Heart left ventricle (tissue), 16 donors: ENCODE measurements around the gene INSR. TPM values are rescaled to one million over a fixed set of nuclear protein-coding genes. Genes with fewer than 3 reads are reported as not detected.
A peak's percentile ranks its signal among the peaks of the same experiment; 100 is the strongest.

Experiments used
- ATAC-seq, 4 donors: fragments of 200-7000 bp; cut with Tn5 transposase; one replicate each; pipeline ENCODE4 v1.9.1; 2020 to 2022; ENCODE audit warnings: moderate library complexity in 4 of 4, mild to moderate bottlenecking in 3 of 4, moderate number of reproducible peaks in 1 of 4
- DNase-seq, 5 donors: peaks; one replicate each; pipeline ENCODE4 v3.0.0-alpha.2; 2020
- H3K27ac ChIP-seq, 12 donors: fragments of 200-600 bp; sonication (generic) in 4 of 12; one replicate each; pipeline versions ENCODE4 v1.5.0 to v1.8.0; 2016 to 2022; ENCODE audit warnings: mild to moderate bottlenecking in 2 of 12
- H3K27me3 ChIP-seq, 9 donors: fragments of 200-600 bp; sonication (generic) in 2 of 9; one replicate each; pipeline versions ENCODE4 v1.5.1 to v1.8.0; 2016 to 2022; ENCODE audit warnings: mild to moderate bottlenecking in 3 of 9
- H3K36me3 ChIP-seq, 9 donors: fragments of 200-600 bp; sonication (generic) in 2 of 9; one replicate each; pipeline versions ENCODE4 v1.5.0 to v1.8.0; 2018 to 2022; ENCODE audit warnings: mild to moderate bottlenecking in 2 of 9
- H3K4me1 ChIP-seq, 12 donors: fragments of 200-600 bp; sonication (generic) in 4 of 12; one replicate each; pipeline versions ENCODE4 v1.5.0 to v1.8.0; 2016 to 2022; ENCODE audit warnings: mild to moderate bottlenecking in 3 of 12
- H3K4me3 ChIP-seq, 12 donors: fragments of 200-600 bp; sonication (generic) in 4 of 12; one replicate each; pipeline versions ENCODE4 v1.5.0 to v1.8.0; 2017 to 2022; ENCODE audit warnings: mild to moderate bottlenecking in 9 of 12, moderate library complexity in 4 of 12
- H3K9me3 ChIP-seq, 12 donors: fragments of 200-600 bp; sonication (generic) in 4 of 12; one replicate each; pipeline versions ENCODE4 v1.5.0 to v1.8.0; 2016 to 2022; ENCODE audit warnings: mild to moderate bottlenecking in 1 of 12
- CTCF ChIP-seq, 12 donors: fragments of 200-600 bp; sonication (generic) in 4 of 12; IDR thresholded peaks; one replicate each; pipeline versions ENCODE4 v1.5.0 to v1.8.0; 2018 to 2022; ENCODE audit warnings: antibody characterized with exemption in 12 of 12, mild to moderate bottlenecking in 5 of 12
- POLR2A ChIP-seq, 2 donors: fragments of 450-650 bp; IDR thresholded peaks; one replicate each; pipeline ENCODE4 v1.6.1; 2017; ENCODE audit warnings: antibody characterized with exemption in 2 of 2, mild to moderate bottlenecking in 2 of 2, moderate library complexity in 2 of 2
- WGBS, 4 donors: extraction: QIAGEN DNeasy Blood & Tissue Kit in 2 of 4; methylation state at CpG; one replicate each; pipeline versions ENCODE4 v1.1.5 to v1.1.7; 2013 to 2018; 5-methylcytosine and 5-hydroxymethylcytosine counted together
- intact Hi-C, 10 donors: fragments of 100-400 bp; cut with DNase I; formaldehyde crosslinking; loops; one replicate each; pipeline versions ENCODE4 v1.11.1 to v1.14.2; 2022
- polyA plus RNA-seq, 2 donors: library from polyadenylated mRNA; stranded (reverse); fragments of 200-250 nt; gene quantifications; one replicate each; pipeline ENCODE4 v1.2.3, GENCODE V29; 2013
- total RNA-seq, 9 donors: library from RNA; depleted of rRNA in 2 of 9; stranded (reverse); fragments of >200 nt in 2 of 9; fragmentation: NEBNext Ultra II Directional in 3 of 9; extraction: Animal tissue kit (Norgen Biotek cat#: 25700) in 3 of 9; gene quantifications; one replicate each; pipeline versions ENCODE4 v1.1.0 to v1.2.4, GENCODE V29; 2016 to 2023
- donor health status: ischemic (EF 13 %, LVEDD 7.1; RV severe dilation, severe dysfunction).
- donor health status: healthy with polysubstance abuse.
- donor health status: DM: no; HTN: yes; CAD: no.
- donor health status: DM: no; HTN: no; CAD: no.
- donor health status: ischemic (EF 25% LVEDD 6.9; RV normal size, moderate dysfunction).
- donor health status: ischemic (EF 25% LVEDD 5.7; RV mildly dilated, moderate dysfunction).
- donor health status: healthy.
- donor health status: DM: yes; HTN: yes; CAD: no.
- donor health status: ischemic (EF 35%, LVEDD 5.7; RV mildly dilated, moderate dysfunction).
- donor health status: nonischemic (EF 11% LVEDD 7.7; RV severe dilation, severe dysfunction).
- donor health status: DM: yes; HTN: yes; CAD: no.
- donor health status: PGD.
- donor health status: ischemic (EF 29% LVEDD 5.4; RV normal size, mild dysfunction).
- donor health status: nonischemic (EF 23%, LVEDD 6.1; RV moderate dilation, normal function).

The INSR gene
- total and polyA plus RNA-seq, 11 donors, result 28.7 to 221 (median 98.8) TPM

- H3K4me3 ChIP-seq, result no peak overlapping the region
- H3K36me3 ChIP-seq, result peaks cover 0 to 4% (median 0%) of the 10 kb centered on the region in 9 donors
- no peak for DNase-seq
- 88 to 100% (median 98%) methylated on average over 1 of the region's 1 CpG for WGBS, 4 donors
- ATAC-seq, result no peak
- peak overlapping the region in 3 of 12 donors; percentile 18 to 76 (median 61) for H3K27ac ChIP-seq
- TF ChIP-seq CTCF (IDR thresholded peaks at IDR 0.05) (no peak), POLR2A (IDR thresholded peaks at IDR 0.05) (no peak)
- no peaks in the 10 kb centered on the region for H3K9me3 ChIP-seq
- H3K27me3 ChIP-seq, result no peaks in the 10 kb centered on the region
- intact Hi-C loops, result no loop called here
- H3K4me1 ChIP-seq, result peaks cover 0 to 45% (median 27%) of the 10 kb centered on the region in 12 donors
Observed at GRCh38 chr19:7223429-7223828, 70.8 kb downstream of the INSR start.

- H3K27ac ChIP-seq, result no peak overlapping the region
Observed at GRCh38 chr19:7219056-7219455, 75.2 kb downstream of the INSR start.

GRCh38 chr19:7217861-7218260 lies 76.4 kb downstream of the INSR start:
- H3K27me3 ChIP-seq, result no peaks in the 10 kb centered on the region
- H3K4me3 ChIP-seq, result no peak overlapping the region
- H3K9me3 ChIP-seq, result no peaks in the 10 kb centered on the region
- intact Hi-C loops, result no loop called here
- DNase-seq (no peak), ATAC-seq (no peak)
- H3K27ac ChIP-seq, result no peak overlapping the region
- H3K36me3 ChIP-seq, result peaks cover 0 to 4% (median 0%) of the 10 kb centered on the region in 9 donors
- WGBS, 4 donors, result 82 to 91% (median 87%) methylated on average over 6 of the region's 6 CpGs
- H3K4me1 ChIP-seq, result peaks cover 0 to 29% (median 19%) of the 10 kb centered on the region in 12 donors
- no peak for TF ChIP-seq POLR2A (IDR thresholded peaks at IDR 0.05)
- no peak for TF ChIP-seq CTCF (IDR thresholded peaks at IDR 0.05)

More at GRCh38 chr19:7219056-7219455, 75.2 kb downstream of the INSR start:
- Histone ChIP-seq H3K27me3 (no peaks in the 10 kb centered on the region), H3K4me3 (no peak overlapping the region), H3K9me3 (no peaks in the 10 kb centered on the region), H3K36me3 (peaks cover 0 to 4% (median 0%) of the 10 kb centered on the region in 9 donors), H3K4me1 (peaks cover 0 to 25% (median 18%) of the 10 kb centered on the region in 12 donors)
- no peak for TF ChIP-seq POLR2A (IDR thresholded peaks at IDR 0.05)
- TF ChIP-seq CTCF (IDR thresholded peaks at IDR 0.05), result no peak
- ATAC-seq (no peak), DNase-seq (no peak)
- 69 to 81% (median 76%) methylated on average over 2 of the region's 2 CpGs for WGBS, 4 donors
- intact Hi-C loops, result no loop called here

GRCh38 chr19:7216373-7216902 lies 77.8 kb downstream of the INSR start:
- H3K4me3 ChIP-seq, result no peak overlapping the region
- DNase-seq (no peak), ATAC-seq (no peak)
- intact Hi-C loops, result no loop called here
- no peak overlapping the region for H3K27ac ChIP-seq
- peaks cover 0 to 4% (median 0%) of the 10 kb centered on the region in 9 donors for H3K36me3 ChIP-seq
- H3K27me3 ChIP-seq, result no peaks in the 10 kb centered on the region
- WGBS, 4 donors, result 91 to 96% (median 93%) methylated on average over 15 of the region's 15 CpGs
- no peaks in the 10 kb centered on the region for H3K9me3 ChIP-seq
- TF ChIP-seq POLR2A (IDR thresholded peaks at IDR 0.05) (no peak), CTCF (IDR thresholded peaks at IDR 0.05) (no peak)
- H3K4me1 ChIP-seq, result peaks cover 3 to 37% (median 24%) of the 10 kb centered on the region in 12 donors
